Stimulated activated CD4-positive, alpha-beta T cell treated with anti-CD3 and anti-CD28 coated beads, Interleukin-12 subunit alpha, Interleukin-12 subunit beta, amount 100 ng/mL, for 48 hours (primary cell): ENCODE measurements around the gene STXBP4.

ENCODE experiments used
- DNase-seq, 3 donors: peaks; one replicate each; pipeline ENCODE4 v3.0.0-alpha.2; 2020; ENCODE audit warnings: low read depth in 2 of 3, low spot score in 1 of 3

STXBP4 gene

DNA sequence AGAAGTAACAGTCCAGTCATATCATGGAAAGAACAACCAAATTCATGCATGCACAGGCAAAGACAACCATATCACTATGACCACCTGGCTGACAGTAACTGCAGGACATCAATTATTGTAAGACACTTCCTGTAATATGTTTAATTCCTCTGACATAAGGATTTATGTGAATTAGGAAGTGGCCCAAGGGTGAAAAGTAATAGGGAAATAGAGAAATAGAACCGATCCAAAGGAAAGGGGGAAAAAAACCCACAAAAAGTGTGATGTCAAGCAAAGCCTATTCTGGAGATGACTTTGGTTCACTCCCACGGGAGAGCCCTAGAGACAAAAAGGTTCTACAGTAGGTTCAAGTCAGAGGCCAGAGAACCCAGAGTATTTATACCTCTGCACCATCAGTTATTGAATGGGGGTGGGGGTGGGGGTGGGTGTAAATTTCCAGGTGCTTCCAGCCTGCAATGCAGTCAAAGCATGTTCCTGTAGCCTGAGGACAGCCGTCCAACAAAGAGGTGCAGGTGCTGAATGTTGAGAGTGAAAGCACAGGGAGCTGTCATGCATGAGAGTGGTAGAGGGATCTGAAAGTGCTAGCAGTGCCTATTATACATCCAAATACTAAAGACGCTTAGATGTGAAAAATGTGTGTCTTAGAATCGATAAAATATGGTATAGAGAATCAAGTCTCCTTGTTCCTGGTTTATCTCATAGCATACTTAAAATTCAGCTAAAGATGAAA lies 200.6 kb downstream of the STXBP4 start:
- no peak for DNase-seq

GRCh38 chr17:55171634-55172328 lies 203.2 kb downstream of the STXBP4 start:
- DNase-seq: no peak

GRCh38 chr17:55172612-55173011 lies 204.0 kb downstream of the STXBP4 start:
- DNase-seq: no peak

- no peak for DNase-seq
These were observed 205.6 kb downstream of the STXBP4 start for GRCh38 chr17:55174133-55174532.

DNA sequence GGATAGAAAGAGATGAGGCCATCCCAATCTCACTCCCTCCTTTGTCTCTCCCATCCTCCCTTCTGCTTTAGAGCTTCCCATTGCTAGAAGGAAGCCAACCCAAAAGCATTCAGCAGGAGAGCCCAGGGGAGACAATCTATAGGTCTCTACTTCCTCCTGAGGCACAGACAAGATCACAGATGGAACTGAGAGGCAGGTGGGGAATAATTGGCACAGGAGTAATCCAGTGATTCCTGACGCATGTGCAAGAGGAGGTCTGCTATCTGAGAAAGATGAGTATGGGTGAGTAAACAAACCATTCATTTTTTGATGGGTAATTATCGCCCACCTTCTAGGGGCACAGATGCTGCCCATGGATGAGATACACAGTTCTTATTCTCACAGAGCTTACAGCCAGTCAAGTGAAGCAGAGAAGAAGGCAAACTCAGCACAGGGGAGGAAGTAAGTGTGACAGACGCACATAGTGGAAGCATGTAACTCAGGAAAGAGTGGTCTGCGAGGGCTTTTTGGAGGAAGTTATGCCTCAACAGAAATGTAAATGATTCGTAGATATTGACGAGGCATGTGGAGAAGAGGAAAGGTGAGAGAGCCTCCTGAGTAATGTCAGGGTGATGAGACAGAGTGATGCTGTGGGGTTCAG lies 207.3 kb downstream of the STXBP4 start:
- no peak for DNase-seq

DNA sequence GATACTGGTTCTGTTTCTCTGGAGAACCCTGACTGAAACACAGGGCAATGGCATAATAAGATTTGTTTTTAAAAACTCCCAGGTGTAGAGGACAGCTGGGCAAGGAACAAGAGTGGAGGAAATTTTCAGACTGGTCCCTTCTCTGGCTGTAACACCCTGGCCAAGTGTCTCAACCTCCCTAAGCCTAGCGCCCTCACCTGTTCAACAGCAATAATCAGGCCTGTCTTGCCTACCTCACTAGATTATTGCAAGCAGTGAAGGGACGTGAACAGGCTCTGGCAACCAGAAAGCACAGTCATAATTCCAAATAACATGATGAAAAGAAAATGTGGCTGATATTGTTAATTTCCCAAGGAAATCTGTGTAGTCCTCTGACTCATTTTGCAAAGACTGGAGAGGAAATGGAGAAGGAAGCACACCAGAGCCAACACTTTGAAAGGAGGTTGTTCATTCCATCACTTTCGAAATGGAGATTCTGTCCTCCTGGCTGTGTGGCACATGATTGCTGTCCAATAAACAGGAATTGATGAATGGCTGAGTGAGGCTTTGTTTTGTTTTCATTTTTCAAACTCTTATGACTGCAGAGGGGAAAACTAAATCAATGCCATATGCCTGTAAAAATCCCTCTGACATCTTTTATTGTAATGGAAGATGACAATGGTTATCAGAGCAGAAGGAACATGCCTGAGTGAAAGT lies 208.7 kb downstream of the STXBP4 start:
- DNase-seq: no peak

GRCh38 chr17:55177855-55178217 lies 209.3 kb downstream of the STXBP4 start:
- DNase-seq: no peak

- no peak for DNase-seq
These were observed 218.6 kb downstream of the STXBP4 start for GRCh38 chr17:55186937-55187770.

- DNase-seq: no peak
These were observed 222.2 kb downstream of the STXBP4 start for GRCh38 chr17:55190748-55191147.

- DNase-seq: no peak
These were observed 230.3 kb downstream of the STXBP4 start for GRCh38 chr17:55198690-55199370.

DNA sequence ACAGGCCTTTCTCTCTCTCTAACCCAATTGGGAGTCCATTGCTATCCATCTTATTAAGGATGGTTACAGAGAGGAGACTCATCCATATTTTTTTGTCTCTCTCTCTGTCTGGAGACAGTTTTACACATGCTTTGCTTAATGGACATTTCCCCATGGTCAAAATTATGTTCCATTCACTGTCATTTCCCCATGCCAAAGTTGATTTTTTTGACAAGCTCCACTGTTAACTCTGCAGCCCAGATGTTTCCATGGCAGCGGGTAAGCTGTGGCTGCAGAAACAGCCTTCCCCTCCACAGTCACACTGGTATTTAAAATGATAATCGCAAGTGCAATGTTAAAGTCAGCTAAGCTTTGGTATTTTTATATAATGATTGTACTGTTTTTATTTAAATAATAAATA lies 232.3 kb downstream of the STXBP4 start:
- DNase-seq: no peak

DNA sequence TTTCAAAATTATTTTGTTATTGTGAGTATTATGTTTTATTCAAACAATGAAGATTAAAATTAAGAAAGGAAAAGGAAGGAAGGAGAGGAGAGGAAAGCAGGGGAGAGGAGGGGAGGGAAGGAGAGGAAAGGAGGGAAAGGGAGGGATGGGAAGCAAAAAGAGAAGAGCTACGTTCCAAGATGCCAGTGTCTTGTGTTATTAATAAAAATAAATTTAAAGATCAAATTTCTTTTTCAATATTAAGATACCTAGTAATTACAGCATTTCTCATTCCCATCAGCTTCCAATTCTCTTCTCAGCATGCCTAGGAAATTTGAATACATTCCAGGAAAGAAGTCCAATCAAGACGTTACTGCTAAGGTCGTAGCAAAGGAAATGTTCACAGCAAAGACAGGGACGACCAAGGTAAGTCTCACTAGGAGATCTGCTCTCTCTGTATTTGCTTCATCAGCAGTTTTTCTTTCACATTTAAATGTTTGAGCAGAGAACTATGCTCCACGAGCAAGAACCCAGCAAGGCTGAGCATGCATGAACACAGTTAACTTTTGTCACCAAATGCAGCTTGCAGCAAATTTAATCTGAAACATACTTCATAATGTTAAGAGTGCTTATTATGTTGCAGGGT lies 232.9 kb downstream of the STXBP4 start:
- no peak for DNase-seq

- no peak for DNase-seq
These were observed 234.3 kb downstream of the STXBP4 start for GRCh38 chr17:55202896-55203295.

DNA sequence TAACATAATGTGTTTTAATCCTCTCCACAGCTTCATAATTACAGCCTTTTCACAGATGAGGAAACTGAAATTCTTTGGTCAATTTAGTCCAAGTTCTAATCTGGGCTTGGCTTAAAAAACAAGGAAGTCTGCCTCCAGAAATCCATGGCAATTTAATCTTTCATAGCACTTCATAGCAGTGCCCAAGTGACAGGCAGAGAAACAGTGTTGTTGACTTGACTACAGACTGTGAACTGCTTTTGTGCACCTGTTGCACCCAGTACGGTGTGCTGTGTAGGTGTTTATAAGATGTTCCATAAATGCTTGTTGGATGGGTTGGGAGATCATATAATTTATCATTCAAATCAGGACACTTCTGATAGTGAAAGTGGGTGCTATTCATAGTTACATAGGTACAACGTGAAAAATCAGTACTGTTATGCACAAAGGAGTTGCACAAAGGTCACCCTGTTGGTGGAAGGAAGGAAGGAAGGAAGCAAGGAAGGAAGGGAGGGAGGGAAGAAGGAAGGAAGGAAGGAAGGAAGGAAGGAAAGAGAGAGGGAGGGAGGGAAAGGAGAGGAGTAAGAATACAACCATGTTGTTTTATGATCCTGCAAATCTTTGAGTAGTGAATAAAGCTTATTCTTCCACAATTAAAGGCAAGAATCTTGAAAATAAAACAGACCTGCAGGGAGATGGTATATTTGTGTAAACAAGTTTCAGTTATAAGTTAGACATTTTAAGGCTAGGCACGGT lies 239.7 kb downstream of the STXBP4 start:
- DNase-seq: no peak

GRCh38 chr17:55210292-55210691 lies 241.7 kb downstream of the STXBP4 start:
- DNase-seq: no peak

GRCh38 chr17:55212880-55213279 lies 244.3 kb downstream of the STXBP4 start:
- no peak for DNase-seq

DNA sequence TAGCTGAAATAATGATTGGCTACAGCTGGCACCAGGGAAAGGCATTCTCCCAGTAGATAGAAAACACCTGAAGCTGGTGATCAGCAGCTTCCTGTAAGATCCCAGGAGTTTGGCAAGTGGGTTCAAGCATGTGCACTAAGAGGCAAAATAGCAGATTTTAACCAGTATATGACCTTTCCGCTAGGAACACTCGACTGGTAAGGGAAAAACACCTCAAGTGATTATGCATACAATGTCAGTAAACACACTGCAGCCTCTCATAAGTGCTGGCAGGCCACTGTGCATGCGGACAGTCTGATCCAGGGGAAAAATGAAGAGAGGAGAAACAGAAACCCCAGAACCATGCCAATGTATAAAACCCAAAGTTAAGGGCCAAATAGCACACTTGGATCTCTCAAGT lies 247.1 kb downstream of the STXBP4 start:
- DNase-seq: no peak

DNA sequence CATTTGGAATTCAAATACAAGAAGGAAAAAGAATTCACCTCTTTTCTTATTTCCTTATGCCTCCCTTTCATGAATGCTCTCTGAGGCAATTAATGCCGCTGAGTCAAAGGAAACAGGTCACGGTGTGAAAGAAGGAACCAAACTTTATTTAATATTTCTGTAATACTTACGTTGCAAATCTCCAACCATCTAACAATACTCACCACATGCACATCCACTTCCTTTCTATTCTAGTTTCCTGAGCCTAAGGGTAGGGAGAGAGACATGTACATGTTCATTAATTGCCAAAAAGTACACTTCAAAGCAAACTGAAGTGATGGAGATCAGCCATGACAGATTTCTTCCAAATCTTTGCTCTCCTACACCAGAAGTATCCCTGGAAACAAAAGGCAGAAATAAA lies 248.3 kb downstream of the STXBP4 start:
- DNase-seq: no peak

DNA sequence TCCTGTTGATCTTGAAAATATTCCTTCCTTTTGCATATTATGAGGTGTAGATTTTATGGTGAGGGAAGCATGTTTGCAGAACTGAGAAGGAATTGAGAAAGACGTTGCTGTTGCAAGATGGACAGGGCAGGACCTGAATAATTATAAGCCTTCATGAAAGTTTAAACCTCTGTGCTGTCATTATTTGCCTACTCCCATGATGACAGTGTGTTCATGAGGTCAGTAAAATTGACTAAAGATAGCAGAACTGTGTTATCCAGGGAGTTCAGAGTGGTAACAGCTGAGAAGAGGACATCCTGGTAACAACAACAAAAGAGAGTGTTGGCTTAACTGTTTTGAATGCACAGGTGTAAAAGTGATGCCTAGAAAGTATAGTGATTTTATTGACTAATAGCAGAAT lies 250.9 kb downstream of the STXBP4 start:
- DNase-seq: no peak
